Liver (tissue), 3 donors: ENCODE results near the gene ZCWPW1.

Experiments
- JUND ChIP-seq, 2 donors: IDR thresholded peaks; 2 replicates each; pipeline ENCODE4 v1.6.1; 2016; ENCODE audit warnings: antibody characterized with exemption in 2 of 2
- RXRA ChIP-seq, 2 donors: IDR thresholded peaks; 2 replicates each; pipeline ENCODE4 v1.6.1; 2017 to 2018; ENCODE audit warnings: antibody characterized with exemption in 2 of 2, mild to moderate bottlenecking in 1 of 2
- SP1 ChIP-seq: IDR thresholded peaks from 2 replicates; pipeline ENCODE4 v1.6.1; 2018; ENCODE audit warnings: antibody characterized with exemption, mild to moderate bottlenecking
- TF ChIP-seq, protein P1 (sequence below): IDR thresholded peaks from 2 replicates; pipeline ENCODE4 v1.6.1; 2016; ENCODE audit warnings: antibody characterized with exemption
- TF ChIP-seq, protein P2 (sequence below): fragments of 150-350 bp; IDR thresholded peaks from 2 replicates; pipeline ENCODE4 v1.5.1; 2017; ENCODE audit warnings: improper control_type of control experiment, low read depth, low read length; ENCODE audit not compliant: missing input control
- TF ChIP-seq, protein P3 (sequence below): IDR thresholded peaks from 2 replicates; pipeline ENCODE4 v1.6.1; 2016; ENCODE audit warnings: antibody characterized with exemption
- donor health status: healthy.
- donor health status: healthy.

DNA sequence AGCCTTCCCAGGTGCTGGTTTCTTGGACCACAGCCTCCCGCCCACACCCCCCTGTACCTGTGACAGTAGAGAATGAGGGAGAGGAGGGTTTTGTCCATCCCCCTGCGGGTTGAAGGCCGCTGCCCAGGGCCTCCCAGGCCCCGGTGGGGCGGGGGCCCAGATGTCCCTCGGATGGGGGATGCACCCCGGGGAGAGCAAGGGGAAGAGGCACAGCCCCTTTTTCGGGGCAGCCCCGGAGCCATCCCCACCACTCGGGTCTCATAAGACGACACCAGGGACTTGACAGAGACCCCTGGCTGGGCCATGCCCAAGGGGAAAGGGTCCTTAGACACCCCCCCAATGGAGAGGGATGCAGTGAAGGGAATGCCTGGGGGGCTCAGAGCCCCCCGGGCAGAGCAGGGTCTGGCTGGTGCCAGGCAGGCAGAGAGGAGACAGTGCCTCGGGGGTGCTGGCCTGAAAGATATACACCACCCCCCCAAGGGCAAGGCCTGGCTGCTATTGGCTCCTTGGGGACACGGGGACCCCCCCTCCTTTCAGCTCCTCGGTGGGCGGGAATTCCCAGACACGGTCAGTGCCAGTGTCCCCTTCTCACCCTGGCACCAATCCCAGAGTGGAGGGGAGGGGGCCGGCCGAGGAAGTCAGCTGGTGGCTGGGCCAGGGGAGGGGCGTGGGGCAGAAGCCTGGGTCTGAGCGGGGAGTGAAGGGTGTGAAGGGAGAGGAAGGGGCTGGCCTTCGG is 39.3 kb upstream of the ZCWPW1 start:
- TF ChIP-seq, protein P1, sequence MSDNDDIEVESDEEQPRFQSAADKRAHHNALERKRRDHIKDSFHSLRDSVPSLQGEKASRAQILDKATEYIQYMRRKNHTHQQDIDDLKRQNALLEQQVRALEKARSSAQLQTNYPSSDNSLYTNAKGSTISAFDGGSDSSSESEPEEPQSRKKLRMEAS = no peak
- TF ChIP-seq, protein P2, sequence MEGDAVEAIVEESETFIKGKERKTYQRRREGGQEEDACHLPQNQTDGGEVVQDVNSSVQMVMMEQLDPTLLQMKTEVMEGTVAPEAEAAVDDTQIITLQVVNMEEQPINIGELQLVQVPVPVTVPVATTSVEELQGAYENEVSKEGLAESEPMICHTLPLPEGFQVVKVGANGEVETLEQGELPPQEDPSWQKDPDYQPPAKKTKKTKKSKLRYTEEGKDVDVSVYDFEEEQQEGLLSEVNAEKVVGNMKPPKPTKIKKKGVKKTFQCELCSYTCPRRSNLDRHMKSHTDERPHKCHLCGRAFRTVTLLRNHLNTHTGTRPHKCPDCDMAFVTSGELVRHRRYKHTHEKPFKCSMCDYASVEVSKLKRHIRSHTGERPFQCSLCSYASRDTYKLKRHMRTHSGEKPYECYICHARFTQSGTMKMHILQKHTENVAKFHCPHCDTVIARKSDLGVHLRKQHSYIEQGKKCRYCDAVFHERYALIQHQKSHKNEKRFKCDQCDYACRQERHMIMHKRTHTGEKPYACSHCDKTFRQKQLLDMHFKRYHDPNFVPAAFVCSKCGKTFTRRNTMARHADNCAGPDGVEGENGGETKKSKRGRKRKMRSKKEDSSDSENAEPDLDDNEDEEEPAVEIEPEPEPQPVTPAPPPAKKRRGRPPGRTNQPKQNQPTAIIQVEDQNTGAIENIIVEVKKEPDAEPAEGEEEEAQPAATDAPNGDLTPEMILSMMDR = no peak
- TF ChIP-seq, protein P3, sequence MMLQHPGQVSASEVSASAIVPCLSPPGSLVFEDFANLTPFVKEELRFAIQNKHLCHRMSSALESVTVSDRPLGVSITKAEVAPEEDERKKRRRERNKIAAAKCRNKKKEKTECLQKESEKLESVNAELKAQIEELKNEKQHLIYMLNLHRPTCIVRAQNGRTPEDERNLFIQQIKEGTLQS = no peak
- no peak for TF ChIP-seq JUND (IDR thresholded peaks at IDR 0.05)
- TF ChIP-seq RXRA (IDR thresholded peaks at IDR 0.05) = no peak
- TF ChIP-seq SP1 = no peak
